HG03108 (cell line): ENCODE results near the gene KCNN1.
"Not testable (repeated sequence)": the region's sequence is repeated elsewhere in the genome, so short reads cannot be mapped to it uniquely, and the experiment has no call there.

Source experiments
- ATAC-seq: cut with Tn5 transposase; IDR thresholded peaks from one replicate; pipeline ENCODE4 v1.9.1; 2021; ENCODE audit warnings: moderate library complexity; ENCODE audit not compliant: unreplicated experiment

KCNN1 gene

DNA sequence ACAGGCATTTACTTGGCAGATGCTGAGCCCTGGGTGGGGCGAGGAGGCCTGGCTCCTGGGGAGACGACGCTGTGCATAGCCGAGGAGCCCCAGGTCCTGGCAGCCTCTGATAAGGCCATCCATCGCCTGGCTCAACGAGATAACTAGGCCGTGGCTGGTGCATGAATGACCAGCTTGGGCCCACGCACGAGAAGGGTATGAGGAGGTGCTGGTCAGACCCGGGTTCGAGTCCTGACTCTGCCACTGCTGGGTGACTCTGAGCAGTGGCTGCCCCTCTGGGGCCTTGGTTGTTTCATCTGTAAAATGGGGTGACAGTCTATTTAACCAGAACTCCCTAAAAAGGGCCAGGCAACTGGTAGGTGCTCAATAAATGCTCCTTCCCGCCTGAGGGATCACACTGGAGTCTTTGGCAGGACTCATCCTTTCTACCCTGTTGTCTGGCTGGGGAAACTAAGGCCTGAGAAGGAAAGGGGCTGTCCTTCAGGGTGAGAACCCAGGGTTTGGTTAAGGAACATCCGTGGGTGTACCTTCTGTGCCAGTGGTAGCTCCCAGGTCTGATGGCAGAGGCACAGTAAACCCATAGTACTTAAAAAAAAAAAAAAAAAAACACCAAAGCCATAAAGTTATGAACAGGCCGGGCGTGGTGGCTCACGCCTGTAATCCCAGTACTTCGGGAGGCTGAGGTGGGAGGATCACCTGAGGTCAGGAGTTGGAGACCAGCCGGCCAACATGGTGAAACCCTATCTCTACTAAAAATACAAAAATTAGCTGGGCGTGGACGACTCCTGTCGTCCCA is 33.0 kb downstream of the KCNN1 start:
- ATAC-seq = no peak

DNA sequence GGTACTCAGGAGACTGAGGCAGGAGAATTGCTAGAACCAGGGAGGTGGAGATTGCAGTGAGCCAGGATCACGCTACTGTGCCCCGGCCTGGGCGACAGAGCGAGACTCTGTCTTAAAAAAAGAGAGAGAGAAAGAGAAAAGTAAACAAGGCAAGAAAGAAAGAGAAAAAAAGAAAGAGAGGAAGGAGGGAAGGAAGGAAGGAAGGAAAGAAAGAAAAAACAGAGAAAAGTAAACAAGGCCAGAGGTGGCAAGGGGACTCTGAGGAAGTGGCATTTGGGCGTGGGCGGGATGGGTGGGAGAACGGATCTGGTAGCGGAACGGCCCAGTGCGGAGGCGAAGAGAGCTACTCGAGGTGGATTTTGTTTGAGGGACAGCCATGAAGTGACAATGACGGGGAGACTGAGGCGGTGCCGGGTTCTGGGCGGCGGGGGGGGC is 33.6 kb downstream of the KCNN1 start:
- ATAC-seq = peak; percentile 13

GRCh38 chr19:18000915-18001776 is 34.2 kb downstream of the KCNN1 start:
- peak; percentile 62 for ATAC-seq

- no peak for ATAC-seq
Observed at GRCh38 chr19:18001777-18002345, 35.0 kb downstream of the KCNN1 start.

DNA sequence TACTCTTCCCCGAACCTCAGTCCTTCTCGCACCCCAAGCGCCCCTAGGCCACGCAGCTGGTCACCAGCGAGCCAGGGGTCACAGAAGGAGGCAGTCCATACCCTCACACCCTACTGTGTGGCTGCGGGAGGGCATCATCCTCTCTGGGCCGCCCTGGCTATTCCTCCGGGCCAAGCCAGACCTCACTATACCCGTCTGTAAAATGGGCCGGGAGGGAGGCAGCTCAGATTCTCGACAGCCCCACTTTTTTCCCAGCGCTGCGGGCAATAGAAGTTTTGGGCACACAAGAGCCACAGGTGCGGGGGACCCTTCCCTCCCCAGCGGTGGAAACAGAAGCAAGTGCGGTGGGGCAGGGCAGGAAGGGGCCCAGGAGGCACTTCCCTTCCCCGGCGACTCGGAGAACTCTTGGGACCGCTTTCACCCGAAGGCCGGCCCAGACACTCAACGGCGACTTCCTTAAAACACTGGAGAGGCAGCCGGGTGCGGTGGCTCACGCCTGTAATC is 35.5 kb downstream of the KCNN1 start:
- no peak for ATAC-seq

- ATAC-seq = not testable (repeated sequence)
Observed at GRCh38 chr19:18005750-18006149, 38.8 kb downstream of the KCNN1 start.

- ATAC-seq = peak; percentile 44
Observed at GRCh38 chr19:18007044-18007916, 40.4 kb downstream of the KCNN1 start.

- ATAC-seq = peak; percentile 65
Observed at GRCh38 chr19:18007917-18008673, 41.2 kb downstream of the KCNN1 start, which contains the start of gene ARRDC2. Gene ARRDC2 (plus strand): TSS chr19:18008170. CDS start chr19:18008311, 141 bp downstream.

- ATAC-seq = no peak
Observed at GRCh38 chr19:18008814-18009213, 41.9 kb downstream of the KCNN1 start.

DNA sequence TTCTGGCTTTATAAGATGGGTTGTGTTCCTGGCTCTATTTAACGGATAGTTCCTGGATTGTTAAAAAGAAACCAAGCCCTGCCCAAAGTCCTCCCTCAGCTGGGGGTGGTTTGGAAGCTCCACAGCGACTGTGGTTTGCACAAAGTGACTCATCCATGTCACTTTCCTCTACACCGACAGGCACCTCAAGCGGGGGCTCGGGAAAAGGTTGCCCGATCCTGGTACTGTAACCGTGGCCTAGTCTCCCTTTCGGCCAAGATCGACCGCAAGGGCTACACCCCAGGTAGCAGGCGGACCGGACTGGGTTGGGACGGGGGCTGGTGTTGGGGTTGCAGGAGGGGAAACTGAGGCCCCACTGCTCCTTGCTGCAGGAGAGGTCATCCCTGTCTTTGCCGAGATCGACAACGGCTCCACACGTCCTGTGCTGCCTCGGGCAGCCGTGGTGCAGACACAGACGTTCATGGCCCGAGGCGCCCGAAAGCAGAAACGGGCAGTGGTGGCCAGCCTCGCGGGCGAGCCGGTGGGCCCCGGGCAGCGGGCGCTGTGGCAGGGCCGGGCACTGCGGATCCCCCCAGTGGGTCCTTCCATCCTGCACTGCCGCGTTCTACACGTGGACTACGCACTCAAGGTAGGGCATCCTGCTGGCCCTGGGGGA is 42.6 kb downstream of the KCNN1 start:
- no peak for ATAC-seq

GRCh38 chr19:18010149-18010548 is 43.2 kb downstream of the KCNN1 start:
- ATAC-seq = no peak

DNA sequence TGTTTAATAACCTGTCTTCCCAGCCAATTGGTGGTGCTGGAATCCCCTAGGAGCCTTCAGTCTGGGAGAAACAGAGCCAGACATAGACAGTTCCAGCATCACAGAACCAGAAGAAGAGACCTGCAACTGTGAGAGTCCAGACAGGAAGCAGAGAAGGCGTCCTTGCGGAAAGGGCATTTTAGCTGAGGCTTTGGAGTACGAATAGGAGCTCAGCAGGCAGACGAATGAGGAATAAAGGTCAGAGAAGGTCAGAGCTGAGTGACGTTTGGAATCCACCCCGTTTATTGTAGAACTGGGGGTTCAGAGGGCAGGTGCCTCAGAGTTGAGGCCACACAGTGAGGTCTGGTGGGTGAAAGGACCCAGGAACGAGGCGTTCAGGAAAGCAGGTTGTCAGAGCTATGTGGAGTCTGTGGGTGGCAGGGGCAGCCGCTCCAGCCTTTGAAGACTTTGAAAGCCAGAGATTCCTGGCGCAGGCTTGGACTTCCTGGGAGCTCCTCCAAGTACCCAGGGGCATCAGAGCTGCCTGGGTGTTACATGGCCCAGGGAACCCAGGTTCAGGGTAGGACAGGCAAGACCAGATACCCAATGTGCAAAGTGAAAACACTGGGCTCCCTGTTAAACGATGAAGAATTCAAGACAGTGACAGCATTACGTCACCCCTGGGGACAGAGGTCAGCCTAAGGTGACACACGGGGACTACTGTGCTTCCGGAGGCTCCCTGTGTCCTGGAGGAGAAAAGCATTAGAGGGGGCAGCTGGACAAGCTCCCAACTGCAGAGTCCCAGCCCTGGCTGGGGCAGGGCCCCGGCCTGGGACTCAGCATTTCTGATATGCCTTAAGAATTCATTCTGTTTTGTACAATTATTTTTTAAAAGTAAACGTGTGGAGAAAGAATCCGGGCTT is 46.6 kb downstream of the KCNN1 start:
- ATAC-seq = no peak

GRCh38 chr19:18014197-18014596 is 47.3 kb downstream of the KCNN1 start:
- ATAC-seq = no peak

DNA sequence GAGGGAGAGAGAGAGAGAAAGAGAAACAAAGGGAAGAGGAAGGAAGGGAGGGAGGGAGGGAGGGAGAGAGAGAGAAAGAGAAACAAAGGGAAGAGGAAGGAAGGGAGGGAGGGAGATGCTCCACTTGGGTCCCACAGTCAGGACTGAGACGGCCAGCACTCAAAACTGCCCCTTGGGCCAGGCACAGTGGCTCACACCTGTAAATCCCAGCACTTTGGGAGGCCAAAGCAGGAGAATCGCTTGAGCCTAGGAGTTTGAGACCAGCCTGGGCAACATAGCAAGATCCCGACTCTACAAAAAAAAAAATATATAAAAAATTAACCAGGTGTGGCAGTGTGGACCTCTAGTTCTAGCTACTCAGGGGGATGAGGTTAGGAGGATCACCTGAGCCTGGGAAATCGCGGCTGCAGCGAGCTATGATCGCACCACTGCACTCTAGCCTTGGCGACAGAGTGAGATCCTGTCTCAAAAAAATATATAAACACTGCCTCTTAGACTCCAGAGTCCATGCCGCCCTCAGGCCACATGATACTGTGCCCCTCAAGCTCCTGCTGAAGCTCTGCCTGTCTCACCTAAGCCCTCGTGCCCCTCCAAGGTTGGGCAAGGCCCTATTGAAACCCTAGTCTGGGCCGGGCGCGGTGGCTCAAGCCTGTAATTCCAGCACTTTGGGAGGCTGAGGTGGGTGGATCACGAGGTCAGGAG is 49.5 kb downstream of the KCNN1 start:
- ATAC-seq = no peak

- no peak for ATAC-seq
Observed at GRCh38 chr19:18017275-18018083, 50.6 kb downstream of the KCNN1 start.

GRCh38 chr19:18020212-18021085 is 53.5 kb downstream of the KCNN1 start:
- ATAC-seq = no peak
